GM19193 (cell line): ENCODE measurements around the gene CNOT3.
A peak's percentile ranks its signal among the peaks of the same experiment; 100 is the strongest.

Experiments used
- POLR2A ChIP-seq: IDR thresholded peaks from 4 replicates; pipeline ENCODE4 v1.6.1; 2011; ENCODE audit not compliant: insufficient read depth, insufficient read length; ENCODE audit errors: extremely low read depth

CNOT3 gene

DNA sequence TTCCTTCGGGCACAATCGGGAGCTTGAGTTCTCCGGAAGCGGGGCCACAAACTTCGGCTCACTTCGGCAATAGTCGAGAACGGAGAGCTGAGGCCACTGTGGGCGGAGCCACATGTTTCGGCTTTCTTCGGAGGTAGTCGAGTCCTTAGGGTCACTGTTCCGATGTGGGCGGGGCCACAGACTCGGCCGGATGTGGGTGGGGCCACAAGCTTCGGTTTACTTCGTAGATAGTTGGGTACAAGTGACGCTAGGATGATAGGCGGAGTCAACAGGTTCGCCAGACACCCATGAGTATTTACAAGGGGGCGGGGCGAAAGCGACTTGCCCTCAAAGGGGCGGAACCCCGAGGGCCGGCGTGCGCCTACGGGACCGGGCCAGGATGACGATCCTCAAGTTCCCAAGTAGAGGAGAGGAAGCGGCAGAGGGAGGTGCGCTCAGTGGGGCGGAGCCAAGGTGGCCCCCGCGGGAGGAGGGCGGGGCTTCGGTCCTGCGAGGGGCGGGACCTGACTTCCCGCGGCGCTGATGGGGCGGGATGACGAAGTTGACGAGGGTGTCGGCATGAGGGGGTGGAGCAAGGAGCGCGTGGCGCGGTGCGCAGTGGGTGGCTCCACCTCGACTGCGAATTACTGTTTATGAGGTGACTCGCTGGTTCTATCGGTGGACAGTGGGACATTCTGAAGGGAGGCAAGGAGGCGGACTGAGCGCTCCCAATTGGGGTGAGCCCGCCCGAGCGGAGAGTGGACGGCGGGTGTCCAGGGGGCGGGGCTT, 52.4 kb downstream of the CNOT3 start:
- peak; percentile 77 for TF ChIP-seq POLR2A

DNA sequence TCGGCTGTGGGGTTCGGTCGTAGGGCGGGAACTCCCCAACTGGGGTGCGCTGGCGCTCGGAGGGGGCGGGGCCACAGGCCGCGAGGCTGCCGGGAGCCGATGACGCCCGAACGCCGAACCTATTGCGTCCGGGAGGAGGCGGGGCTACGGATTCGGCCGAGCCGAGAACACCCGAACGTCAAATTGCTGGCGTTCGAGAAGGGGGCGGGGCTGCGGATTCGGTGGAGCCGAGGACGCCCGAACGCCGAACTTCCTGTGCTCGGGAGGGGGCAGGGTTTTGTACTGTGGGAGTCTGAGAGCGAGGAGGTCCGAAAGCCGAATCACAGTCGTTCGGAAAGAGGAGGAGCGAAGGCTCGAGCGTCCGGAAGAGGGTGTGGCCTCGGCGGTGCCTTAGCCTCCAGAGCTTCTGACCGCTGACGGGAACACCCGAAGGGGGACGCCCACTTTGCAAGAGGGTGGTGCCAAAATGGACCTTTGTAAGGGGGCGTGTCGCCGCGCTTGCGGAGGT, 53.0 kb downstream of the CNOT3 start:
- TF ChIP-seq POLR2A, result no peak

DNA sequence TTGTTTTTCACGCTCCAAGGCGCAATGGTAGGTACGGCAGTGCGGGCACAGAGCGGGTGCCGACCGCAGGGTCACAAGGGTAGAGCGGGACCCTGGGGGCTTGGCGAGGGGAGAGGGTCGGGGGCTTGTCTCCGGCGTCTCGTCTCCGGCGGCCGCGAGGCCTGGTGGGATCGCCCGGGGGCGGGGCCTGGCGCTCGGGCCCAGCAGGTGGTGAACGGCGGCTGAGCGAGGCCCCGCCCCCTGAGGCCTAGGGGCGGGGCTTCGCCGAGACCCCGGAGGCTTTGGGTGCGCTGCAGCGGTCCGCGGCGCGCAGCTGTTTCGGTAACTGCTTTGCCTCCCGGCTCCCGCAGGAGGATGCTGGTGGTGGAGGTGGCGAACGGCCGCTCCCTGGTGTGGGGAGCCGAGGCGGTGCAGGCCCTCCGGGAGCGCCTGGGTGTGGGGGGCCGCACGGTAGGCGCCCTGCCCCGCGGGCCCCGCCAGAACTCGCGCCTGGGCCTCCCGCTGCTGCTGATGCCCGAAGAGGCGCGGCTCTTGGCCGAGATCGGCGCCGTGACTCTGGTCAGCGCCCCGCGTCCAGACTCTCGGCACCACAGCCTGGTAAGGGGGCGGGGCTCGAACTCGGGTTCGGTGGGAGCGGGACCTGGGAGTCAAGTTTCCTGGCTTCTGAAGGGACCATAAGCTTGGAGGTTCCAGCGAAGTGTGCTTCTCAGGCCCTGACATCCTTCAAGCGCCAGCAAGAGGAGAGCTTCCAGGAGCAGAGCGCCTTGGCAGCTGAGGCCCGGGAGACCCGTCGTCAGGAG, 53.6 kb downstream of the CNOT3 start, which contains the start of gene TSEN34:
Gene TSEN34, plus strand, starts transcription at position 298 of the 800 bp plus-strand sequence. Its CDS starts 57 bp downstream, at position 355.
- TF ChIP-seq POLR2A, result peak; percentile 77

DNA sequence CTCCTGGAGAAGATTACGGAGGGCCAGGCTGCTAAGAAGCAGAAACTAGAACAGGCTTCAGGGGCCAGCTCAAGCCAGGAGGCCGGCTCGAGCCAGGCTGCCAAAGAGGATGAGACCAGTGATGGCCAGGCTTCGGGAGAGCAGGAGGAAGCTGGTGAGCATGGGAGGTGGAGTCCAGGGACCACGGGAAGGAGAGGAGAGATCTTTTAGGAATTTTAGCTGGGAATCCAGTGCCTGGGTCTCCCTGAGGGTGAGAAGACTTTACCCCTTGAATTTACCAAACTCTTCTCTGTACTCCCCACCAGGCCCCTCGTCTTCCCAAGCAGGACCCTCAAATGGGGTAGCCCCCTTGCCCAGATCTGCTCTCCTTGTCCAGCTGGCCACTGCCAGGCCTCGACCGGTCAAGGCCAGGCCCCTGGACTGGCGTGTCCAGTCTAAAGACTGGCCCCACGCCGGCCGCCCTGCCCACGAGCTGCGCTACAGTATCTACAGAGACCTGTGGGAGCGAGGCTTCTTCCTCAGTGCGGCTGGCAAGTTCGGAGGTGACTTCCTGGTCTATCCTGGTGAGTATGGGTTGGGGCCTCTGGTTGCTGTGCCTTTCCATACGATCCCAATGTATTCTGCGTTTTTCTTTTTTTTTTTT, 54.4 kb downstream of the CNOT3 start:
- no peak for TF ChIP-seq POLR2A

DNA sequence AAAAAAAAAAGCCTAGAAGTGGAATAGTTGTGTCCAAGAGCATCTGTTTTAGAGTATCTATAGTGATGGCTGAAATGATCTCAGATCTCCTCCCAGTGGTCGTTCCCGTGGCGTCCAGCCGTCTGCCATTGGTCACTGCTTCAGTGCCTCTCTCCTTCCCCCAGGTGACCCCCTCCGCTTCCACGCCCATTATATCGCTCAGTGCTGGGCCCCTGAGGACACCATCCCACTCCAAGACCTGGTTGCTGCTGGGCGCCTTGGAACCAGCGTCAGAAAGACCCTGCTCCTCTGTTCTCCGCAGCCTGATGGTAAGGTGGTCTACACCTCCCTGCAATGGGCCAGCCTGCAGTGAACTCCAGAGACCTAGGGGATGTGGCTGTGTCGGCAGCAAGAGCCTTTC, 55.4 kb downstream of the CNOT3 start:
- no peak for TF ChIP-seq POLR2A

DNA sequence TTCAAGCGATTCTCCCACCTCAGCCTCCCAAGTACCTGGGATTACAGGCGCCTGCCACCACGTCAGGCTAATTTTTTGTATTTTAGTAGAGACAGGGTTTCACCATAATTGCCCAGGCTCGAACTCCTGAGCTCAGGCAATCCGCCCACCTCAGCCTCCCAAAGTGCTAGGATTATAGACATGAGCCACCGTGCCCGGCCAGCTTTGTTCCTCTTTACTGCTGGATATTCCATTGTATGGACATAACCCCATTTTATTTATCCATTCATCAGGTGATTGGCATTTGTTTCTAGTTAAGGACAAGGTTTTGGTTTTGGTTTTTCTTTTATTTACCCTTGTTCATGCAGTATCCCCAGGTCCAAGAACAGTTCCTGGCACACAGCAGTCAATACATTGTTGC, 59.0 kb downstream of the CNOT3 start:
- no peak for TF ChIP-seq POLR2A

DNA sequence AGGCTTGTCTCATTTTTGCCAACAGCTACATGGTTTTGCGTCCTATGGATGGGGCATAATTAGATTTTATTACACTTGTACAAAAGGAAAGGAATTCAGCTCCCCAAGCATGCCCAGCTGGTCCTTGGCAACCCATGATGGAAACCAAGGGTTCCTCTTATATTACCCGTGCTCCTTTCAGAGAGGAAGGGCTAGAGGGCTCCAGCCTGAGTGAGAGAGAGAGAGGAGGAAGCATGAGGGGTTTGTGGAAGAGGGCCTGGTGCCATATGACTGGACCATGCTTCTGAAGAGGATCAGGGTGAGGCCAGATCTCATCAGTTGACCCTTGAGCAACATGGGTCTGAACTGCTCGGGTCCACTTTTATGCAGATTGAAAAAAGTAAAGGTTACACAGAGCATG, 59.6 kb downstream of the CNOT3 start:
- TF ChIP-seq POLR2A, result no peak

DNA sequence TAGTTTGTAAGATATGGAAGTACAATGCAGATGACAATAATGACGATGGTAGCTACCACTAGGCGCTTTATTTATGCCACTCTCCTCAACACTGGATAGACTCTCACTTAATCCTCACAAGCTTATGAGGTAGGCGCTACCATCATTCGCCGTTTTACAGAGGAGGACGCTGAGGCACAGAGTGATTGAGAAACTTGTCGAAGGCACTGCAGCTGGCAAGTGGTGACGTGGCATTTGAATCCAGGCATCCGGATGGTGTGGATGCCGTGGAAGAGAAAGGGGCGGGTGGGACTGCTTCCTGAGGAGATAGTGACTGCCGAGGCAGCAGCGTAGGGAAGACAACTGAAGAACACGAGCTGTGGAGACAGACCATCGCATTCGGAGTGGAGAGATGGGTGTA, 61.8 kb downstream of the CNOT3 start:
- no peak for TF ChIP-seq POLR2A

DNA sequence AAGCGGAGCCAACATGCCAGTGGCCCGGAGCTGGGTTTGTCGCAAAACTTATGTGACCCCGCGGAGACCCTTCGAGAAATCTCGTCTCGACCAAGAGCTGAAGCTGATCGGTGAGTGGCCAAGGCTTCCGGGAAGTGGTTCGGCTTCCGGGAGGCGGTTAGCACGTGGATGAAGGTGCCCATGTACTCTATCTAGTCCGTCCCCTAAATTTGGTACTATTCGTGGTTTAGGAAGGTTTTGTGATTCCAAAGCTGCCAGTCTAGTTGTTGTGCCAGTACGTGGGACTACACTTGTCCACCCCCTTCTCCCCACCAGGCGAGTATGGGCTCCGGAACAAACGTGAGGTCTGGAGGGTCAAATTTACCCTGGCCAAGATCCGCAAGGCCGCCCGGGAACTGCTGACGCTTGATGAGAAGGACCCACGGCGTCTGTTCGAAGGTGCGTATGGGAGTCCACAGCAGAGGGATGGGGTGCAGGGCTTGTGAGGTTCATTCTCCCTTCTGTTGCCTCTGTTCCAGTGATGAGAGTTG, 63.7 kb downstream of the CNOT3 start:
- no peak for TF ChIP-seq POLR2A

DNA sequence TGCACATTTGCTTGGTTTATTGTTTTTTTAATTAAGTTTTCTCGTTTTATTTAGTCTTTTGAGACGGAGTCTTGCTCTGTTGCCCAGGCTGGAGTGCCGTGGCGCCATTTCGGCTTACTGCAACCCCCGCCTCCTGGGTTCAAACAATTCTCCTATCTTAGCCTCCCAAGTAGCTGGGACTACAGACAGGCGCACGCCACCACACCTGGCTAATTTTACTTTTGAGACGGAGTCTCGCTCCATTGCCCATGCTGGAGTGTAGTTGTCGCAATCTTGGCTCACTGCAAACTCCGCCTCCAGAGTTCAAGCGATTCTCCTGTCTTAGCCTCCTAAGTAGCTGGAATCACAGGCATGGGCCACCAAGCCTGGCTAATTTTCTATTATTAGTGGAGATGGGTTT, 64.4 kb downstream of the CNOT3 start:
- no peak for TF ChIP-seq POLR2A

DNA sequence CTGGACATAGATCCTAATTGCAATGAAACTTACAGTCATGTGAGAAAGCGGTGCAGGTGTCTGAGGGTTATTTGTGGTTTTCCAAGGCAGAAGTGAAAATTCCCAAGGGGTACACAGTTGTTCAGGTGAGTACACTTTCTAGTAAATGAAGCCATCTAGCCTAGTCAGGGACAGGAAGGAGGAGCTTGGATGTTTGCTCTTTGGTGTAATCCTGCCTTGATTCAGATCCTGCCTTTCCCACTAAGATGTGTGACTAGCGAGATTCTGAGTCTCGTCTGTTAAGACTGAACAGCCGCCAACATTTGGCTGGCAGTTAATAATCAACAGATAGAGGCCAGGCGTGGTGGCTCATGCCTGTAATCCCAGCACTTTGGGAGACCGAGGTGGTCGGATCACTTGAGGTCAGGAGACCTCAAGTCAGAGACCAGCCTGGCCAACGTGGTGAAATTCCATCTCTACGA, 65.6 kb downstream of the CNOT3 start:
- no peak for TF ChIP-seq POLR2A

DNA sequence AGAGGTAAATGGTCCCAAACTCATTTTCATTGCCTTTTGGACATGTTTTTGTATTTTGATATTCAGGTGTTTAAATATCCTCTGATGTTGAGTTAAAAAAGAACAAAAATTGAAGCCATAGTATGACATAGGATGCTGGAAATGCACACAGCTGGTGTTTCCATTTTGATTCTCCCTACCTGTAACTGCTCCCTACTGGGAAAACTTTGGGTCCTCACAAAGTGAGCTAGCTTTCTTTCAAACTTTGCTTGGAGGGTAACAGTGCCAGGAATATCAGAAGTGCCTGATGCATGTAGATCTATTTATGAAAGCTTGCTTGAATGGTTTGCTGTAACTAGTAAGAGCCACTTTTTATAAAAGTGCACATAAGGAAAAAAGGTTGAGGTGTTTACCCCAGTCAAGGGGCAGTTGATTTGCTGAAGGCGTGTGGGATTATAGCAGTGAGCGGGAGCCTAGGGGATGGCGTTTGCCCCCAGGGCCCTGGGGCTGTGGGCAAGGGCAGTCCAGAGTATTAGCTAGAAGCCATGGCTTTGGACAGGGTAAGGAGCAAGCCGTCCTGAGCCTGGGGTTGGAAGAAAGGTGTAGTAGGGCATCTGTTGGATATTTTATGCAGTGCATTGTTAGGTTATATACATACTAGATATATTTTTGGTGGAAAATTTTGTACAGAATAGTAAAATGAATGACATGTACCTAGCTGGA, 67.4 kb downstream of the CNOT3 start:
- TF ChIP-seq POLR2A, result no peak
